HCT116 (cell line): ENCODE measurements around the gene ADH6. TPM values are rescaled to one million over a fixed set of nuclear protein-coding genes. Genes with fewer than 3 reads are reported as not detected.

Source experiments
- ATAC-seq: fragments of 200-7000 bp; cut with Tn5 transposase; 2 replicates; pipeline ENCODE4 v1.9.1; 2020; ENCODE audit warnings: mild to moderate bottlenecking, moderate library complexity
- BruUV-seq: library from RNA; stranded (reverse); fragments of 400-500 nt; replicated peaks from 2 replicates; lab custom pipeline; 2021; lab: Mats Ljungman, UMichigan
- CTCF ChIA-PET: fragments of 300-600 bp; sonication (Branson Sonifier 250); formaldehyde crosslinking; loops from one replicate; lab custom pipeline; 2021; ENCODE audit warnings: antibody characterized with exemption; lab: Charles Lee
- POLR2A ChIA-PET: fragments of 300-600, 350-600 bp; sonication (Branson Sonifier 250); formaldehyde crosslinking; loops from one replicate; lab custom pipeline; 2021; ENCODE audit warnings: antibody characterized with exemption; lab: Charles Lee
- RAD21 ChIA-PET, 2 experiments: fragments of 300-600 bp; sonication (Branson Sonifier 250); formaldehyde crosslinking; loops; one replicate each; lab custom pipeline; 2023; ENCODE audit warnings: low total read pairs in 2 of 2; ENCODE audit not compliant: uncharacterized antibody in 2 of 2, unreplicated experiment in 2 of 2, low non-redundant PET in 1 of 2; lab: Charles Lee
- DNase-seq: peaks from one replicate; pipeline ENCODE4 v3.0.0-alpha.2; 2010; ENCODE audit warnings: low read depth, low spot score
- H2AFZ ChIP-seq: fragments of 200-600 bp; shearing (Covaris generic), sonication (generic); 2 replicates; pipeline ENCODE4 v1.6.1; 2017; ENCODE audit warnings: low read depth, mixed run types, mixed read lengths, antibody characterized with exemption, low read length; ENCODE audit not compliant: poor library complexity, severe bottlenecking
- H3K27ac ChIP-seq: 2 replicates; pipeline ENCODE4 v1.5.1; 2012; ENCODE audit warnings: low read depth, low read length
- H3K27me3 ChIP-seq: fragments of 200-600 bp; sonication (generic); 2 replicates; pipeline ENCODE4 v1.6.1; 2016; ENCODE audit warnings: mixed run types, low read length, mixed read lengths; ENCODE audit not compliant: insufficient read depth
- H3K36me3 ChIP-seq, 2 experiments: fragments of 200-500 bp in 1 of 2; fragments of 200-600 bp in 1 of 2; sonication (Bioruptor generic) in 1 of 2; sonication (generic) in 1 of 2; 2 replicates each; pipeline versions ENCODE4 v1.5.1 to v1.6.1; 2014 to 2016; ENCODE audit warnings: low read length in 2 of 2, inconsistent platforms in 1 of 2, mixed read lengths in 1 of 2, mixed run types in 1 of 2; ENCODE audit not compliant: insufficient read depth in 2 of 2, control insufficient read depth in 1 of 2
- H3K4me1 ChIP-seq, 2 experiments: fragments of 200-600 bp in 1 of 2; sonication (generic) in 1 of 2; 2 replicates each; pipeline versions ENCODE4 v1.5.1 to v1.6.1; 2012 to 2017; ENCODE audit warnings: low read length in 2 of 2, inconsistent platforms in 1 of 2, mild to moderate bottlenecking in 1 of 2, mixed read lengths in 1 of 2, mixed run types in 1 of 2, moderate library complexity in 1 of 2; ENCODE audit not compliant: insufficient read depth in 2 of 2, control insufficient read depth in 1 of 2
- H3K4me2 ChIP-seq: fragments of 200-600 bp; sonication (generic); 2 replicates; pipeline ENCODE4 v1.6.1; 2017; ENCODE audit warnings: mixed run types, low read length, mixed read lengths
- H3K4me3 ChIP-seq, 2 experiments: fragments of 200-600 bp in 1 of 2; sonication (generic) in 1 of 2; replicated peaks in 1 of 2; 2 replicates each; pipeline ENCODE4 v1.5.1; 2011 to 2016; ENCODE audit warnings: low read length in 2 of 2, control low read depth in 1 of 2, low read depth in 1 of 2, mild to moderate bottlenecking in 1 of 2, mixed read lengths in 1 of 2, mixed run types in 1 of 2
- H3K79me2 ChIP-seq: fragments of 200-600 bp; sonication (generic); 2 replicates; pipeline ENCODE4 v1.6.1; 2017; ENCODE audit warnings: mild to moderate bottlenecking, mixed run types, low read length, moderate library complexity, mixed read lengths; ENCODE audit not compliant: insufficient read depth
- H3K9ac ChIP-seq: fragments of 200-600 bp; sonication (generic); 2 replicates; pipeline ENCODE4 v1.6.1; 2016; ENCODE audit warnings: low read length, mixed read lengths
- H3K9me2 ChIP-seq: fragments of 200-600 bp; sonication (generic), shearing (Covaris generic); 2 replicates; pipeline ENCODE4 v1.6.1; 2017; ENCODE audit warnings: mixed run types, mild to moderate bottlenecking, moderate library complexity; ENCODE audit not compliant: insufficient read depth
- H3K9me3 ChIP-seq, 2 experiments: fragments of 200-500 bp in 1 of 2; fragments of 200-600 bp in 1 of 2; sonication (Bioruptor generic) in 1 of 2; sonication (generic) in 1 of 2; 2 replicates each; pipeline ENCODE4 v1.6.1; 2014 to 2017; ENCODE audit warnings: low read length in 2 of 2, mixed read lengths in 2 of 2, inconsistent platforms in 1 of 2, low read depth in 1 of 2, mild to moderate bottlenecking in 1 of 2, mixed run types in 1 of 2, moderate library complexity in 1 of 2; ENCODE audit not compliant: control insufficient read depth in 1 of 2, insufficient read depth in 1 of 2
- H4K20me1 ChIP-seq: fragments of 200-600 bp; sonication (generic), shearing (Covaris generic); 2 replicates; pipeline ENCODE4 v1.6.1; 2017; ENCODE audit warnings: mixed run types, mild to moderate bottlenecking, moderate library complexity; ENCODE audit not compliant: insufficient read depth
- CBX3 ChIP-seq: IDR thresholded peaks from 2 replicates; pipeline ENCODE4 v1.6.1; 2012; ENCODE audit warnings: low read depth
- CEBPB ChIP-seq: IDR thresholded peaks from 2 replicates; pipeline ENCODE4 v1.6.1; 2012; ENCODE audit warnings: low read depth
- EGR1 ChIP-seq: IDR thresholded peaks from 2 replicates; pipeline ENCODE4 v1.6.1; 2012; ENCODE audit warnings: low read depth
- EZH2 ChIP-seq: fragments of 200-600 bp; sonication (generic); IDR thresholded peaks from 2 replicates; pipeline ENCODE4 v1.6.1; 2017; ENCODE audit warnings: antibody characterized with exemption, mixed run types
- FOSL1 ChIP-seq: IDR thresholded peaks from 2 replicates; pipeline ENCODE4 v1.6.1; 2012; ENCODE audit warnings: low read depth
- MAX ChIP-seq: IDR thresholded peaks from 2 replicates; pipeline ENCODE4 v1.6.1; 2012
- POLR2A ChIP-seq: IDR thresholded peaks from 2 replicates; pipeline ENCODE4 v1.7.0; 2011; ENCODE audit warnings: borderline replicate concordance; ENCODE audit not compliant: insufficient read depth, insufficient read length; ENCODE audit errors: extremely low read depth
- REST ChIP-seq: IDR thresholded peaks from 2 replicates; pipeline ENCODE4 v1.6.1; 2012; ENCODE audit warnings: low read depth
- SIN3A ChIP-seq: IDR thresholded peaks from 2 replicates; pipeline ENCODE4 v1.6.1; 2012; ENCODE audit warnings: low read depth
- SP1 ChIP-seq: IDR thresholded peaks from 2 replicates; pipeline ENCODE4 v1.6.1; 2012; ENCODE audit warnings: low read depth
- TCF7L2 ChIP-seq: IDR thresholded peaks from 2 replicates; pipeline ENCODE4 v1.7.0; 2011; ENCODE audit warnings: borderline replicate concordance, inconsistent platforms; ENCODE audit not compliant: insufficient read depth, insufficient read length; ENCODE audit errors: extremely low read depth
- ZBTB33 ChIP-seq: IDR thresholded peaks from 2 replicates; pipeline ENCODE4 v1.6.1; 2011; ENCODE audit warnings: mild to moderate bottlenecking, low read length, moderate library complexity; ENCODE audit not compliant: insufficient replicate concordance; ENCODE audit errors: extremely low read depth
- ZFX ChIP-seq: fragments of 450-650 bp; IDR thresholded peaks from 2 replicates; pipeline ENCODE4 v1.6.1; 2017
- ZNF274 ChIP-seq: fragments of 200-500 bp; sonication (Bioruptor generic); IDR thresholded peaks from 2 replicates; pipeline ENCODE4 v1.6.1; 2014; ENCODE audit warnings: mild to moderate bottlenecking, low read depth, low read length, inconsistent platforms
- intact Hi-C: fragments of 100-400 bp; cut with micrococcal nuclease; formaldehyde crosslinking; loops from 2 replicates; pipeline ENCODE4 v1.10.0; 2022
- total RNA-seq: library from RNA; stranded (reverse); gene quantifications from one replicate; pipeline ENCODE4 v1.2.1, GENCODE V29; 2021; ENCODE audit not compliant: unreplicated experiment

The ADH6 gene
- total RNA-seq, 1 experiment from 2014 or later = not detected

- H3K27me3 ChIP-seq = no peaks in the 10 kb centered on the region
- no peak for TF ChIP-seq CEBPB
- no peak for TF ChIP-seq ZNF274
- no peak for TF ChIP-seq EZH2
- no peak for TF ChIP-seq ZBTB33
- TF ChIP-seq ZFX = no peak
- no peak for TF ChIP-seq SP1
- TF ChIP-seq CBX3 = no peak
- no peak for TF ChIP-seq FOSL1
- no peak for TF ChIP-seq POLR2A
- TF ChIP-seq MAX = no peak
- no peak for TF ChIP-seq TCF7L2
- TF ChIP-seq EGR1 = no peak
- TF ChIP-seq SIN3A = no peak
- no peak for TF ChIP-seq REST
- H3K4me3 ChIP-seq = no peak overlapping the region
- no peaks in the 10 kb centered on the region for H3K79me2 ChIP-seq
- intact Hi-C loops = no loop called here
- ChIA-PET RAD21 (no interaction called here), POLR2A (no interaction called here), CTCF (no interaction called here)
- BruUV-seq = no TSS peak
- H3K4me2 ChIP-seq = no peak overlapping the region
- H3K9me3 ChIP-seq = no peaks in the 10 kb centered on the region
- H3K4me1 ChIP-seq = no peaks in the 10 kb centered on the region
- H4K20me1 ChIP-seq = no peaks in the 10 kb centered on the region
- no peak overlapping the region for H3K27ac ChIP-seq
- DNase-seq (no peak), ATAC-seq (no peak)
- H3K9ac ChIP-seq = no peak overlapping the region
- H3K9me2 ChIP-seq = no peaks in the 10 kb centered on the region
- no peaks in the 10 kb centered on the region for H3K36me3 ChIP-seq
- H2AFZ ChIP-seq = no peak overlapping the region
Measured at GRCh38 chr4:99264927-99265326, 45.9 kb upstream of the ADH6 start.
